Measurements from ENCODE around the gene LAMA3. TPM values are rescaled to one million over a fixed set of nuclear protein-coding genes. Genes with fewer than 3 reads are reported as not detected.

The LAMA3 gene
- total and polyA plus RNA-seq, 2 experiments from 2014 or later = 3.9 to 4.9 TPM

DNA sequence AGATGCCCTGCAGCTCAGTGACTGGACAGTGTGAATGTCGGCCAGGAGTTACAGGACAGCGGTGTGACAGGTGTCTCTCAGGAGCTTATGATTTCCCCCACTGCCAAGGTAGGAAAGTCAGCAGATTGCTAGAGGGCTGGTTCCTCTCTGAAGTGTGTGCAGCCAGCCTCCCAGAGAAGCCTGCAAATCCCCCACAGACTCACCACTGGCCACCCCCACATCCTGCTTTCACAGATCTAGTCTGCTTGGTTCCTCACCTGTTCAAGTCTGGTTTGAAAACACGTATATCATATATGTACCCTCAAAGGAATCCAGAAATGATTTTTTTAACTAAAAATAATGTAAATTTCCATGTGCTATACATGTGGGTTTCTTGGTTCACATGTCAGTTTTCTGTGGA lies 121.1 kb downstream of the LAMA3 start (continued):
- TF ChIP-seq, protein P1, sequence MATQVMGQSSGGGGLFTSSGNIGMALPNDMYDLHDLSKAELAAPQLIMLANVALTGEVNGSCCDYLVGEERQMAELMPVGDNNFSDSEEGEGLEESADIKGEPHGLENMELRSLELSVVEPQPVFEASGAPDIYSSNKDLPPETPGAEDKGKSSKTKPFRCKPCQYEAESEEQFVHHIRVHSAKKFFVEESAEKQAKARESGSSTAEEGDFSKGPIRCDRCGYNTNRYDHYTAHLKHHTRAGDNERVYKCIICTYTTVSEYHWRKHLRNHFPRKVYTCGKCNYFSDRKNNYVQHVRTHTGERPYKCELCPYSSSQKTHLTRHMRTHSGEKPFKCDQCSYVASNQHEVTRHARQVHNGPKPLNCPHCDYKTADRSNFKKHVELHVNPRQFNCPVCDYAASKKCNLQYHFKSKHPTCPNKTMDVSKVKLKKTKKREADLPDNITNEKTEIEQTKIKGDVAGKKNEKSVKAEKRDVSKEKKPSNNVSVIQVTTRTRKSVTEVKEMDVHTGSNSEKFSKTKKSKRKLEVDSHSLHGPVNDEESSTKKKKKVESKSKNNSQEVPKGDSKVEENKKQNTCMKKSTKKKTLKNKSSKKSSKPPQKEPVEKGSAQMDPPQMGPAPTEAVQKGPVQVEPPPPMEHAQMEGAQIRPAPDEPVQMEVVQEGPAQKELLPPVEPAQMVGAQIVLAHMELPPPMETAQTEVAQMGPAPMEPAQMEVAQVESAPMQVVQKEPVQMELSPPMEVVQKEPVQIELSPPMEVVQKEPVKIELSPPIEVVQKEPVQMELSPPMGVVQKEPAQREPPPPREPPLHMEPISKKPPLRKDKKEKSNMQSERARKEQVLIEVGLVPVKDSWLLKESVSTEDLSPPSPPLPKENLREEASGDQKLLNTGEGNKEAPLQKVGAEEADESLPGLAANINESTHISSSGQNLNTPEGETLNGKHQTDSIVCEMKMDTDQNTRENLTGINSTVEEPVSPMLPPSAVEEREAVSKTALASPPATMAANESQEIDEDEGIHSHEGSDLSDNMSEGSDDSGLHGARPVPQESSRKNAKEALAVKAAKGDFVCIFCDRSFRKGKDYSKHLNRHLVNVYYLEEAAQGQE (IDR thresholded peaks at IDR 0.05; ENCODE audit: unreplicated experiment) = no peak
- TF ChIP-seq JUNB (IDR thresholded peaks at IDR 0.05; ENCODE audit: unreplicated experiment) (no peak), EZH2phosphoT487 (IDR thresholded peaks at IDR 0.05; ENCODE audit: unreplicated experiment) (no peak), EZH2 (IDR thresholded peaks at IDR 0.05; ENCODE audit: low read depth, unreplicated experiment) (no peak), CREB1 (CRISPR knock-in tag; IDR thresholded peaks at IDR 0.05; ENCODE audit: low read depth) (no peak), ZNF114 (CRISPR knock-in tag; IDR thresholded peaks at IDR 0.05) (no peak)
- TF ChIP-seq, protein P2, sequence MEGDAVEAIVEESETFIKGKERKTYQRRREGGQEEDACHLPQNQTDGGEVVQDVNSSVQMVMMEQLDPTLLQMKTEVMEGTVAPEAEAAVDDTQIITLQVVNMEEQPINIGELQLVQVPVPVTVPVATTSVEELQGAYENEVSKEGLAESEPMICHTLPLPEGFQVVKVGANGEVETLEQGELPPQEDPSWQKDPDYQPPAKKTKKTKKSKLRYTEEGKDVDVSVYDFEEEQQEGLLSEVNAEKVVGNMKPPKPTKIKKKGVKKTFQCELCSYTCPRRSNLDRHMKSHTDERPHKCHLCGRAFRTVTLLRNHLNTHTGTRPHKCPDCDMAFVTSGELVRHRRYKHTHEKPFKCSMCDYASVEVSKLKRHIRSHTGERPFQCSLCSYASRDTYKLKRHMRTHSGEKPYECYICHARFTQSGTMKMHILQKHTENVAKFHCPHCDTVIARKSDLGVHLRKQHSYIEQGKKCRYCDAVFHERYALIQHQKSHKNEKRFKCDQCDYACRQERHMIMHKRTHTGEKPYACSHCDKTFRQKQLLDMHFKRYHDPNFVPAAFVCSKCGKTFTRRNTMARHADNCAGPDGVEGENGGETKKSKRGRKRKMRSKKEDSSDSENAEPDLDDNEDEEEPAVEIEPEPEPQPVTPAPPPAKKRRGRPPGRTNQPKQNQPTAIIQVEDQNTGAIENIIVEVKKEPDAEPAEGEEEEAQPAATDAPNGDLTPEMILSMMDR (conservative IDR thresholded peaks at IDR 0.05; ENCODE audit: low read depth in 2 of 2) = no peak

DNA sequence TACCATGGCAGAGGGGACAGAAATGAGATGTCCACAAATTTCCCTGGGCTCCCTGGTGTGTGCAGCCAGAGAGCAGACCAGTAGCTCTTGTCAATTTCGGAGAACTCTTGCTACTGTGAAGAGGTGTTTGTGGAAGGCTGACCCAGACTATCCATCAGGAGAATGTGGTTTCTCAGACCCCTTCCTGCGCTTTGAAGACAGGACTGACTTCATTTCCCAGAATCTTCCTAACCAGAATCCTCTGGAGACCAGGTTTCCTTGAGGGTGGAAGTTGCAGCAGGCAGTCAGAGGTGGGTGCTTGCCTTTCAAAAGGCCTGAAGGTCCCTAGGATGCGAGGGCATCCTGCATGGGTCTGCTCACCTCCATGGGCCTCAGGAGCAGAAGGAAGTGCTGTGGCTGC lies 121.9 kb downstream of the LAMA3 start:
- no peaks in the 10 kb centered on the region for H3K36me3 ChIP-seq (ENCODE audit: insufficient read depth)
- no peak for DNase-seq (ENCODE audit: low spot score)
- no peak overlapping the region for H3K27ac Mint-ChIP-seq
- H3K9me2 ChIP-seq (ENCODE audit: insufficient read depth) = 0 out of 2 replicates have a peak, but pooled peaks cover under 1% of the 10 kb centered on the region
- ATAC-seq = no peak
- no peaks in the 10 kb centered on the region for H3F3A ChIP-seq (replicated peaks; ENCODE audit: low read depth)
- H3K27me3 ChIP-seq (ENCODE audit: insufficient read depth) = no peaks in the 10 kb centered on the region
- no peak overlapping the region for H3K4me3 ChIP-seq
- no peak overlapping the region for H3K4me2 ChIP-seq
- H3K27ac ChIP-seq (ENCODE audit: low read depth) = no peak overlapping the region
- H3K4me1 Mint-ChIP-seq = peaks cover 39% of the 10 kb centered on the region
- H4K20me1 ChIP-seq (replicated peaks; ENCODE audit: insufficient read depth) = no peaks in the 10 kb centered on the region
- no peaks in the 10 kb centered on the region for H3K79me2 ChIP-seq (replicated peaks; ENCODE audit: insufficient read depth)
- H3K36me3 Mint-ChIP-seq (ENCODE audit: low read depth) = no peaks in the 10 kb centered on the region
- 0 out of 2 replicates have a peak overlapping the region, but pooled peaks have one; percentile 38 for H2AFZ ChIP-seq
- H3K4me1 ChIP-seq (ENCODE audit: insufficient read depth) = peaks cover 37% of the 10 kb centered on the region
- peaks cover 6% of the 10 kb centered on the region; the same call in 1 of the 3 replicates for H3K9me3 Mint-ChIP-seq
- peaks cover 5% of the 10 kb centered on the region for H3K27me3 Mint-ChIP-seq (ENCODE audit: insufficient read depth, low read depth, poor library complexity)
- H3K4me3 Mint-ChIP-seq = no peak overlapping the region
- TF ChIP-seq POLR2AphosphoS5 (IDR thresholded peaks at IDR 0.05; ENCODE audit: low read depth) (no peak), STAT1 (IDR thresholded peaks at IDR 0.05; ENCODE audit: unreplicated experiment) (no peak), EZH2phosphoT487 (IDR thresholded peaks at IDR 0.05; ENCODE audit: unreplicated experiment) (no peak), ZNF114 (CRISPR knock-in tag; IDR thresholded peaks at IDR 0.05) (no peak), ZNF331 (CRISPR knock-in tag; IDR thresholded peaks at IDR 0.05; ENCODE audit: low read depth) (no peak), EZH2 (IDR thresholded peaks at IDR 0.05; ENCODE audit: low read depth, unreplicated experiment) (no peak), JUNB (IDR thresholded peaks at IDR 0.05; ENCODE audit: unreplicated experiment) (no peak)
- TF ChIP-seq, protein P1 (IDR thresholded peaks at IDR 0.05; ENCODE audit: unreplicated experiment) = no peak
- TF ChIP-seq, protein P2 (conservative IDR thresholded peaks at IDR 0.05; ENCODE audit: low read depth in 2 of 2) = no peak
- TF ChIP-seq, protein P3, sequence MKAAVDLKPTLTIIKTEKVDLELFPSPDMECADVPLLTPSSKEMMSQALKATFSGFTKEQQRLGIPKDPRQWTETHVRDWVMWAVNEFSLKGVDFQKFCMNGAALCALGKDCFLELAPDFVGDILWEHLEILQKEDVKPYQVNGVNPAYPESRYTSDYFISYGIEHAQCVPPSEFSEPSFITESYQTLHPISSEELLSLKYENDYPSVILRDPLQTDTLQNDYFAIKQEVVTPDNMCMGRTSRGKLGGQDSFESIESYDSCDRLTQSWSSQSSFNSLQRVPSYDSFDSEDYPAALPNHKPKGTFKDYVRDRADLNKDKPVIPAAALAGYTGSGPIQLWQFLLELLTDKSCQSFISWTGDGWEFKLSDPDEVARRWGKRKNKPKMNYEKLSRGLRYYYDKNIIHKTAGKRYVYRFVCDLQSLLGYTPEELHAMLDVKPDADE (IDR thresholded peaks at IDR 0.05) = no peak
